GM23338 (cell line): ENCODE data around the gene NTRK3. TPM values are rescaled to one million over a fixed set of nuclear protein-coding genes. Genes with fewer than 3 reads are reported as not detected.

Experiments used
- ATAC-seq: fragments of 200-7000 bp; cut with Tn5 transposase; 3 replicates; pipeline ENCODE4 v1.9.1; 2020
- DNase-seq: peaks from one replicate; pipeline ENCODE4 v3.0.0-alpha.2; 2015; ENCODE audit warnings: low spot score
- H2AFZ ChIP-seq: fragments of 200-600 bp; sonication (generic); 2 replicates; pipeline ENCODE4 v1.8.0; 2016; ENCODE audit warnings: antibody characterized with exemption, mild to moderate bottlenecking, moderate library complexity
- H3F3A ChIP-seq: fragments of 200-600 bp; sonication (generic); replicated peaks from 2 replicates; pipeline ENCODE4 v1.8.0; 2017; ENCODE audit warnings: antibody characterized with exemption, mixed run types, low read depth
- H3K27ac ChIP-seq: fragments of 200-600 bp; sonication (generic); 2 replicates; pipeline ENCODE4 v1.6.1; 2016; ENCODE audit warnings: low read depth
- H3K27me3 ChIP-seq: fragments of 200-600 bp; sonication (generic); 2 replicates; pipeline ENCODE4 v1.8.0; 2016; ENCODE audit warnings: mild to moderate bottlenecking, mixed run types, moderate library complexity; ENCODE audit not compliant: insufficient read depth
- H3K36me3 ChIP-seq: fragments of 200-600 bp; sonication (generic); 2 replicates; pipeline ENCODE4 v1.8.0; 2016; ENCODE audit warnings: mild to moderate bottlenecking; ENCODE audit not compliant: insufficient read depth
- H3K4me1 ChIP-seq: fragments of 200-600 bp; sonication (generic); 2 replicates; pipeline ENCODE4 v1.8.0; 2016; ENCODE audit warnings: mild to moderate bottlenecking, moderate library complexity; ENCODE audit not compliant: insufficient read depth
- H3K4me2 ChIP-seq: fragments of 200-600 bp; sonication (generic); 2 replicates; pipeline ENCODE4 v1.7.1; 2017; ENCODE audit warnings: mixed run types
- H3K4me3 ChIP-seq: fragments of 200-600 bp; sonication (generic); 2 replicates; pipeline ENCODE4 v1.6.1; 2016; ENCODE audit warnings: mixed run types
- H3K79me2 ChIP-seq: fragments of 200-600 bp; sonication (generic); replicated peaks from 2 replicates; pipeline ENCODE4 v1.8.0; 2017; ENCODE audit warnings: mild to moderate bottlenecking; ENCODE audit not compliant: insufficient read depth
- H3K9me2 ChIP-seq: fragments of 200-600 bp; sonication (generic); 2 replicates; pipeline ENCODE4 v1.8.0; 2017; ENCODE audit not compliant: insufficient read depth
- H4K20me1 ChIP-seq: fragments of 200-600 bp; sonication (generic); replicated peaks from 2 replicates; pipeline ENCODE4 v1.8.0; 2017; ENCODE audit warnings: mild to moderate bottlenecking; ENCODE audit not compliant: insufficient read depth
- H3K27ac Mint-ChIP-seq: 2 replicates; pipeline ENCODE4 v1.8.0; 2020; ENCODE audit warnings: inconsistent platforms, mild to moderate bottlenecking, moderate library complexity, mixed read lengths
- H3K27me3 Mint-ChIP-seq: 3 replicates; pipeline ENCODE4 v1.8.0; 2022; ENCODE audit warnings: low read depth, mild to moderate bottlenecking, moderate library complexity, mixed read lengths, inconsistent platforms; ENCODE audit not compliant: insufficient read depth, poor library complexity
- H3K36me3 Mint-ChIP-seq: 3 replicates; pipeline ENCODE4 v1.8.0; 2021; ENCODE audit warnings: low read depth, mild to moderate bottlenecking, inconsistent platforms, moderate library complexity, mixed read lengths
- H3K4me1 Mint-ChIP-seq: 3 replicates; pipeline ENCODE4 v1.8.0; 2020; ENCODE audit warnings: mild to moderate bottlenecking, inconsistent platforms, mixed read lengths
- H3K4me3 Mint-ChIP-seq: 3 replicates; pipeline ENCODE4 v1.8.0; 2021; ENCODE audit warnings: moderate library complexity, mild to moderate bottlenecking, inconsistent platforms, mixed read lengths
- H3K9me3 Mint-ChIP-seq: 3 replicates; pipeline ENCODE4 v1.8.0; 2020; ENCODE audit warnings: moderate library complexity, mild to moderate bottlenecking, inconsistent platforms, mixed read lengths
- CREB1 ChIP-seq: fragments of 250-450 bp; sonication (Bioruptor Pico); IDR thresholded peaks from 2 replicates; pipeline ENCODE4 v1.5.0; 2020; ENCODE audit warnings: low read depth, mild to moderate bottlenecking, moderate library complexity
- CTCF ChIP-seq, 2 experiments: fragments of 200-600 bp in 1 of 2; sonication (generic) in 1 of 2; conservative IDR thresholded peaks; 2 replicates each; pipeline versions ENCODE4 v1.5.1 to v1.6.1; 2016 to 2017; ENCODE audit warnings: antibody characterized with exemption in 2 of 2, low read depth in 2 of 2, mild to moderate bottlenecking in 2 of 2, moderate library complexity in 1 of 2
- ETS1 ChIP-seq: IDR thresholded peaks from 2 replicates; pipeline ENCODE4 v1.6.1; 2016; ENCODE audit warnings: antibody characterized with exemption
- EZH2 ChIP-seq: fragments of 200-600 bp; sonication (generic); IDR thresholded peaks from one replicate; pipeline ENCODE4 v1.8.0; 2017; ENCODE audit warnings: antibody characterized with exemption, mild to moderate bottlenecking, low read depth; ENCODE audit not compliant: unreplicated experiment
- JUNB ChIP-seq: IDR thresholded peaks from one replicate; pipeline ENCODE4 v1.6.1; 2016; ENCODE audit warnings: antibody characterized with exemption; ENCODE audit not compliant: unreplicated experiment
- NANOG ChIP-seq: IDR thresholded peaks from 2 replicates; pipeline ENCODE4 v1.6.1; 2016; ENCODE audit warnings: antibody characterized with exemption, borderline replicate concordance
- POLR2AphosphoS5 ChIP-seq: IDR thresholded peaks from 2 replicates; pipeline ENCODE4 v1.6.1; 2016; ENCODE audit warnings: antibody characterized with exemption, low read depth
- STAT1 ChIP-seq: IDR thresholded peaks from one replicate; pipeline ENCODE4 v1.6.1; 2016; ENCODE audit warnings: antibody characterized with exemption; ENCODE audit not compliant: unreplicated experiment
- ZNF114 ChIP-seq: fragments of 250-450 bp; sonication (Bioruptor Pico); IDR thresholded peaks from 2 replicates; pipeline ENCODE4 v1.5.0; 2020; ENCODE audit warnings: mild to moderate bottlenecking, moderate library complexity
- ZNF331 ChIP-seq: fragments of 250-450 bp; sonication (Bioruptor Pico); IDR thresholded peaks from 2 replicates; pipeline ENCODE4 v1.5.0; 2020; ENCODE audit warnings: low read depth, mild to moderate bottlenecking, moderate library complexity
- polyA plus RNA-seq: library from polyadenylated mRNA; unstranded; fragments of >200 nt; fragmentation: Nextera tagmentation; extraction: Ambion mirVana; gene quantifications from 2 replicates; pipeline ENCODE4 v1.2.1, GENCODE V29; 2016
- total RNA-seq: library from RNA; depleted of rRNA; stranded (reverse); fragments of >200 nt; shearing (Covaris generic); gene quantifications from 2 replicates; pipeline ENCODE4 v1.2.3, GENCODE V29; 2014

NTRK3 gene
- total and polyA plus RNA-seq, 2 experiments from 2014 or later = 3.1 to 5.3 TPM

GRCh38 chr15:88276821-88277410 lies 20.4 kb upstream of the NTRK3 start:
- no peak overlapping the region for H3K4me3 Mint-ChIP-seq
- no peaks in the 10 kb centered on the region for H3K4me1 ChIP-seq
- ATAC-seq (no peak), DNase-seq (no peak)
- H3K4me3 ChIP-seq = no peak overlapping the region
- H3F3A ChIP-seq = no peaks in the 10 kb centered on the region
- no peak overlapping the region for H2AFZ ChIP-seq
- no peaks in the 10 kb centered on the region for H3K9me3 Mint-ChIP-seq
- peaks cover 7% of the 10 kb centered on the region; the same call in 2 of the 3 replicates for H3K4me1 Mint-ChIP-seq
- peaks cover 4% of the 10 kb centered on the region for H3K27me3 Mint-ChIP-seq
- no peaks in the 10 kb centered on the region for H3K27me3 ChIP-seq
- H3K36me3 Mint-ChIP-seq = no peaks in the 10 kb centered on the region
- no peak overlapping the region for H3K27ac Mint-ChIP-seq
- H4K20me1 ChIP-seq = no peaks in the 10 kb centered on the region
- H3K4me2 ChIP-seq = no peak overlapping the region
- no peaks in the 10 kb centered on the region for H3K79me2 ChIP-seq
- H3K27ac ChIP-seq = no peak overlapping the region
- H3K36me3 ChIP-seq = no peaks in the 10 kb centered on the region
- TF ChIP-seq STAT1 = no peak
- TF ChIP-seq CTCF (conservative IDR thresholded peaks at IDR 0.05; ENCODE audit: low read depth in 2 of 2) = no peak
- no peak for TF ChIP-seq ZNF331 (CRISPR knock-in tag)
- TF ChIP-seq JUNB = no peak
- no peak for TF ChIP-seq EZH2
- no peak for TF ChIP-seq CREB1 (CRISPR knock-in tag)
- TF ChIP-seq ZNF114 = no peak
- no peak for TF ChIP-seq ETS1
- no peaks in the 10 kb centered on the region for H3K9me2 ChIP-seq

- Histone ChIP-seq H3K27ac (no peak overlapping the region), H3K4me1 (no peaks in the 10 kb centered on the region), H4K20me1 (no peaks in the 10 kb centered on the region), H3K4me3 (no peak overlapping the region), H3K4me2 (no peak overlapping the region), H3K9me2 (no peaks in the 10 kb centered on the region), H3K79me2 (no peaks in the 10 kb centered on the region), H3F3A (no peaks in the 10 kb centered on the region), H3K36me3 (no peaks in the 10 kb centered on the region), H3K27me3 (no peaks in the 10 kb centered on the region), H2AFZ (no peak overlapping the region)
- ATAC-seq (no peak), DNase-seq (no peak)
- Mint-ChIP-seq H3K27ac (no peak overlapping the region), H3K4me1 (peaks cover 7% of the 10 kb centered on the region; the same call in 2 of the 3 replicates), H3K4me3 (no peak overlapping the region), H3K9me3 (no peaks in the 10 kb centered on the region), H3K27me3 (peaks cover 4% of the 10 kb centered on the region), H3K36me3 (no peaks in the 10 kb centered on the region)
- TF ChIP-seq NANOG (no peak), EZH2 (no peak), JUNB (no peak), STAT1 (no peak), CTCF (conservative IDR thresholded peaks at IDR 0.05; ENCODE audit: low read depth in 2 of 2) (no peak), POLR2AphosphoS5 (no peak), ZNF114 (no peak)
Observed at GRCh38 chr15:88275804-88276203, 19.3 kb upstream of the NTRK3 start.
